NCI-H2227 (cell line): ENCODE data around the gene APOL2.
"Not testable (repeated sequence)": the region's sequence is repeated elsewhere in the genome, so short reads cannot be mapped to it uniquely, and the experiment has no call there.

Source experiments
- DNase-seq: peaks from one replicate; lab custom pipeline; 2025; ENCODE audit not compliant: unreplicated experiment; lab: John Stamatoyannopoulos, UW

The APOL2 gene

GRCh38 chr22:36201025-36201424 lies 38.3 kb downstream of the APOL2 start:
- not testable (repeated sequence) for DNase-seq

- no peak for DNase-seq
These were observed 40.3 kb downstream of the APOL2 start for GRCh38 chr22:36199001-36199551.

- DNase-seq = no peak
These were observed 40.8 kb downstream of the APOL2 start for GRCh38 chr22:36198536-36198935.

GRCh38 chr22:36197514-36198146 lies 41.7 kb downstream of the APOL2 start:
- peak; percentile 23 for DNase-seq

GRCh38 chr22:36197065-36197440 lies 42.3 kb downstream of the APOL2 start:
- peak; percentile 91 for DNase-seq

- DNase-seq = no peak
These were observed 42.9 kb downstream of the APOL2 start for GRCh38 chr22:36196254-36197064.

- DNase-seq = peak; percentile 64
These were observed 44.4 kb downstream of the APOL2 start for GRCh38 chr22:36194971-36195370.

- DNase-seq = no peak
These were observed 44.9 kb downstream of the APOL2 start for GRCh38 chr22:36194385-36194784.

- DNase-seq = no peak
These were observed 45.8 kb downstream of the APOL2 start for GRCh38 chr22:36193577-36193976.

GRCh38 chr22:36193171-36193570 lies 46.2 kb downstream of the APOL2 start:
- no peak for DNase-seq

- no peak for DNase-seq
These were observed 46.8 kb downstream of the APOL2 start for GRCh38 chr22:36192542-36192941.

GRCh38 chr22:36191106-36191836 lies 48.1 kb downstream of the APOL2 start:
- DNase-seq = no peak

- DNase-seq = not testable (repeated sequence)
These were observed 51.5 kb downstream of the APOL2 start for GRCh38 chr22:36187862-36188261.

GRCh38 chr22:36185828-36186624 lies 53.3 kb downstream of the APOL2 start:
- no peak for DNase-seq

GRCh38 chr22:36184433-36185025 lies 54.8 kb downstream of the APOL2 start:
- DNase-seq = no peak

GRCh38 chr22:36183446-36183845 lies 55.9 kb downstream of the APOL2 start:
- no peak for DNase-seq

GRCh38 chr22:36182857-36183256 lies 56.5 kb downstream of the APOL2 start:
- DNase-seq = no peak

GRCh38 chr22:36182056-36182455 lies 57.3 kb downstream of the APOL2 start:
- DNase-seq = no peak

- no peak for DNase-seq
These were observed 58.4 kb downstream of the APOL2 start for GRCh38 chr22:36180928-36181327.
